Uterus (tissue), 2 donors: ENCODE data around the gene TRIAP1.
"Not testable (repeated sequence)": the region's sequence is repeated elsewhere in the genome, so short reads cannot be mapped to it uniquely, and the experiment has no call there.

ENCODE experiments used
- CTCF ChIP-seq, 4 experiments: fragments of 200-600 bp in 2 of 4; fragments of 450-650 bp in 2 of 4; sonication (generic) in 2 of 4; IDR thresholded peaks; one replicate each; pipeline ENCODE4 v1.5.1; 2016 to 2019; ENCODE audit warnings: antibody characterized with exemption in 4 of 4, mild to moderate bottlenecking in 2 of 4, moderate library complexity in 1 of 4
- POLR2A ChIP-seq, 2 donors: fragments of 450-650 bp; IDR thresholded peaks; one replicate each; pipeline ENCODE4 v1.6.1; 2016; ENCODE audit warnings: antibody characterized with exemption in 2 of 2, mild to moderate bottlenecking in 1 of 2, moderate library complexity in 1 of 2

DNA sequence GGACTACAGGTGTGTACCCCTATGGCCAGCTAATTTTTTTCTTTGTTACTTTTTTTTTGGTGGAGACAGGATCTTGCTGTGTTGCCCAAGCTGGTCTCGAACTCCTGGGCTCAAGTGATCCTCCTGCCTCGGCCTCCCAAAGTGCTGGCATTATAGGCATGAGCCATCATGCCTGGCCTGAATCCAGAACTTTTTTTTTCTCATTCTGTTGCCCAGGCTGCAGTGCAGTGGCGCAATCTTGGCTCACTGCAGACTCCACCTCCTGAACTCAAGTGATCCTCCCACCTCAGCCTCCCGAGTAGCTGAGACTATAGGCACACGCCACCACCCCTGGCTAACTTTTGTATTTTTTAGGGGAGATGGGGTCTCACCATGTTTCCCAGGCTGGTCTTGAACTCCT is 6.3 kb upstream of the TRIAP1 start:
- TF ChIP-seq CTCF, POLR2A (IDR thresholded peaks at IDR 0.05): not testable (repeated sequence)
